IMR-90 (cell line): ENCODE results near the gene TIMM17B.

Experiments
- CTCF ChIP-seq: conservative IDR thresholded peaks from 2 replicates; pipeline ENCODE4 v1.5.1; 2012; ENCODE audit warnings: mild to moderate bottlenecking, low read depth, low read length, improper control_type of control experiment
- MAZ ChIP-seq: IDR thresholded peaks from 2 replicates; pipeline ENCODE4 v1.6.1; 2012; ENCODE audit warnings: low read depth, mild to moderate bottlenecking, low read length, improper control_type of control experiment, moderate library complexity, borderline replicate concordance
- MXI1 ChIP-seq: IDR thresholded peaks from 2 replicates; pipeline ENCODE4 v1.6.1; 2012; ENCODE audit warnings: low read depth, mild to moderate bottlenecking, low read length, moderate library complexity, borderline replicate concordance
- POLR2A ChIP-seq: IDR thresholded peaks from 2 replicates; pipeline ENCODE4 v1.6.1; 2012; ENCODE audit warnings: mild to moderate bottlenecking, low read depth, low read length

GRCh38 chrX:48848847-48849246, 48.7 kb downstream of the TIMM17B start:
- TF ChIP-seq CTCF: no peak
- no peak for TF ChIP-seq POLR2A
- TF ChIP-seq MXI1: no peak
- TF ChIP-seq MAZ: no peak
